Ureter (tissue), 1 donor: ENCODE results near the gene CYP4Z1. TPM values are rescaled to one million over a fixed set of nuclear protein-coding genes. Genes with fewer than 3 reads are reported as not detected.
"Not testable (repeated sequence)": the region's sequence is repeated elsewhere in the genome, so short reads cannot be mapped to it uniquely, and the experiment has no call there.

ENCODE experiments used
- DNase-seq: peaks from one replicate; pipeline ENCODE4 v3.0.0-alpha.2; 2020; ENCODE audit warnings: low spot score
- total RNA-seq: library from RNA; stranded (reverse); gene quantifications from one replicate; pipeline ENCODE4 v1.2.4, GENCODE V29; 2023
- donor health status: DM: yes; HTN: yes; CAD: no.

CYP4Z1 gene
- total RNA-seq, result 3.5 TPM

DNA sequence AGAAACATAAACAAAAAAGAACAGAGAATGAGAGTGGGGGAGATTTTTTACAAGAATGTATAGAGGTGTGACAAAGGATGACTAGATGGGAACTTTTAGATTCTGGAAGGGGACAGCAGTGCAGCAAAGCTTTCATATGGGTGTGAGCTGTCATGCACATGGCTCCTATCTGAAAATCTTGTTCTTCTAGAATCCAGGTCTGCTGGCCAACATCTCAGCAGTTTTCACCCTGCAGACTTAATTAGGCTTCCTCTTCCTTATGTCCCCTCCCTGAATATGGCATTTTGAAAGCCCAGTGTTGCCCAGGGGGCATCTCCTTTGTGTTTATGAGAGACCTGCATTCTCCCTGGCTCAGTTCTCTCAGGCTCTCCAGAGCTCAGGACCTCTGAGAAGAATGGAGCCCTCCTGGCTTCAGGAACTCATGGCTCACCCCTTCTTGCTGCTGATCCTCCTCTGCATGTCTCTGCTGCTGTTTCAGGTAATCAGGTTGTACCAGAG is at the start of gene CYP4Z1:
TSS of gene CYP4Z1 (plus strand) at position 135 of the 498 bp plus-strand sequence. CDS start at position 395, 260 bp downstream.
- DNase-seq, result no peak

- no peak for DNase-seq
Measured at GRCh38 chr1:47021070-47021469, 46.0 kb upstream of the CYP4Z1 start.

- no peak for DNase-seq
Measured at GRCh38 chr1:47023268-47024140, 43.5 kb upstream of the CYP4Z1 start, which contains the start of gene CYP4X1. Gene CYP4X1 (plus strand): TSS chr1:47023669. CDS start chr1:47023818, 149 bp downstream.

GRCh38 chr1:47024141-47024801 is 42.8 kb upstream of the CYP4Z1 start:
- no peak for DNase-seq

DNA sequence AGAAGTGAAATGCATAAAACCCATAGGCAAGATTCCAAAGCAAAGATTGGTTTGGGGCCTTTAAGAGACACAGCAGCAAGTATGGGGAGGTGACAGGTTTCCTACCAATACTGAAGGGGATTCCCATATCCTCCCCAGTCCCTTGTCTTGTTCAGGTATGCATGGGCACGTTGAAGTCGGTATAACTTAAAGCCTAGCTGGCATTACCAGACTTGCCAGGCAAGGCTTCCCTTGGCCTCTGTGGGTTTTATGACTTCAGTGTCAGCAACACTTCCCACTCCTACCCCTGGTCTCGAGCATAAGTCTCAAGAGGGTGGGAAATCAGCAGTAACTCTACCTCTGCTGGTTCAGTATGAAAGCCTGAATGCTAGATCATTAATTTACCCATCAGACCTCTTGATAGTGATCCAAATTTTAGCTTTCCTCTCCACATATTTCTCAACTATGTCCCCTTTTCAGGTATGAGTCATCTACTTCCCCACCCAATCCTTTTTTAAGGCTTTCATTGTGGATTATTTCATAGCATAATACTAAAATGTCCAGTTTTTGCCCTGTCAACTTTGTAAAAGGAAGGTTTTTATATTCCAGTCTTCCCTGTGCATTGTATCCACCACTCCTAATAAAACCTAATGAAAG is 36.7 kb upstream of the CYP4Z1 start:
- no peak for DNase-seq

GRCh38 chr1:47031059-47031458 is 36.0 kb upstream of the CYP4Z1 start:
- DNase-seq, result no peak

DNA sequence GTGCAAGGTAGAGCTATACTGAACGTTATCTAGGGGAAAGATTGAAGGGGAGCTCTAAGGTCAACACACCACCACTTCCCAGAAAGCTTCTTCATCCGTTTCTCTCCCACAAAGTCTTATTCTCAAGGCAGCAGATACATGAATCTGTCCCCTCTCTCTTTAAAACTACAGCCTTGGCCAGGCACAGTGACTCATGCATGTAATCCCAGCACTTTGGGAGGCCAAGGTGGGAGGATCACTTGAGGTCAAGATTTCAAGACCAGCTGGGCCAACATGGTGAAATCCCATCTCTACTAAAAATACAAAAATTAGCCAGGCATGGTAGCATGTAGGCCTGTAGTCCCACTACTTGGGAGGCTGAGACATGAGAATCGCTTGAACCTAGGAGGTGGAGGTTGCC is 35.4 kb upstream of the CYP4Z1 start:
- no peak for DNase-seq

DNA sequence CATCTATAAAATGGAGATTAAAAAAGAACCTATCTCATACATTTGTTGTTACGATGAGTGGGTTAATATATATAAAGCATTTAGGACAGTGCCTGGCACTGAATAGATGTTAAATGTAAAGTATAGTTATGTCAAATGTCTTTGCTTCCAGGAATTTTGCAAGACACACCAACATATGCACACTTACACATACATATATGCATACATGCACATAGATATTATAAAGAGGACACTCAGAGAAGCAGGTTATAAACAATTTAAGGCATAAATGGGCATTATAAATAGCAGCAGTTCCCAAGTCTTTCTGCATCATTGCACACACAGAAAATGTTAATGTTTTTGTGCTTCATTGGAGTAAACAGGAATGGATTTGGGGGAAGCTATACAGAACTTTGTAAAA is 30.3 kb upstream of the CYP4Z1 start:
- no peak for DNase-seq

DNA sequence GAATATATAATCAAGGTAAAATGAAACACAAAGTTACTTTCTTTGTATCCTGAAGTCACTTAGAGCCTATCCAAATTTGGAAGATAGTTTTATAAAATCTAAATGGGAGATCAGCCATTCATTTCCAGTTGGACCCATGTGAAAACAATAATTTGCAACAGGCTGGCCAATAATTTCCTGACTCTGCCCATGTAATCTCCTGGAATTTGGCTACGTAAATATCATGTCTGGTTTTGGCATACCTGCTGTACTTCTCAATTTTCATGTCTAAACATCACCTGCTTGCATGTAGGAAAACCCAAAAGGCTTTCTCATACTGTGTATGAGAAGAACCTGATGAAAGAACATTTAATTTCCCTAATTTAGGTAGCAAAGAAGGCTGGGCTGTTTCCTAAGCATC is 7.7 kb upstream of the CYP4Z1 start:
- DNase-seq, result no peak

GRCh38 chr1:47069080-47069479 is 2.0 kb downstream of the CYP4Z1 start:
- DNase-seq, result not testable (repeated sequence)

GRCh38 chr1:47069509-47069908 is 2.5 kb downstream of the CYP4Z1 start:
- DNase-seq, result not testable (repeated sequence)

DNA sequence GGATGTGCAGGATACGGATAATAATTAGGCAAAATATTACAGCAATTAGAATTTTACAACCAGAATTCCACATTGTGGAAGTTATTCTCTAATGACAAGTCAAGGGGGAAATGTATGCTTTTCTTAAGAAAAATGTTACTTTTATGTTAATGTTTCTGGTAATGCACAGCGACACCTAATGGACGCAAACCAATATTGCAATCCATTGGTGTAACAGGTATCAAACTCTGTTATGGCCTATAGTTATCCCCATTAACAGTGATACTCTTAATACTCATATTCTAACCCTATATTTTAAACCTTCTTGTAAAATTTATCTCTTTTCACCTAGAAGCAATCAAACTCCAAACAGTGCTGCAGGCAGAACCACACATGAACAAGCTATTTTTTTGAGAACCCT is 22.3 kb downstream of the CYP4Z1 start:
- not testable (repeated sequence) for DNase-seq

DNA sequence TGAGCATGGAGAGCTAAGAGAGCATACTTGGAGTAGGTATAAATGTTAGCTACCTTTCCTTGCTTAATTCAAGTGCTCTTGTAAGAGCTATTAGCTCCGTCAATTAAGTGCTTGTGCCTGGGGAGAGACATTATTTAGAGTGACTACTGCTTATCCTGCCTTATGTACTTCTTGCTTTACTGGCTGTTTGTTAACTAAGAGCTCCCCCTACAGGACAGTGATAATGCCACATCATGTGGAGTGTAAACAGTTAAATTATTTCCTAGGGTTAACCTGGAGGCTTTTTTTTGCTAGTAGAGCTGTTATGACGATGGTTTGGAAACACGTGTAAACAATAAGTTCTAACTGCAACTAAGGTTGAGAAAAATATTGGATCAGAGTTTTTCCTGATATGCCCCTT is 24.4 kb downstream of the CYP4Z1 start:
- not testable (repeated sequence) for DNase-seq

GRCh38 chr1:47104816-47105215 is 37.8 kb downstream of the CYP4Z1 start:
- no peak for DNase-seq

DNA sequence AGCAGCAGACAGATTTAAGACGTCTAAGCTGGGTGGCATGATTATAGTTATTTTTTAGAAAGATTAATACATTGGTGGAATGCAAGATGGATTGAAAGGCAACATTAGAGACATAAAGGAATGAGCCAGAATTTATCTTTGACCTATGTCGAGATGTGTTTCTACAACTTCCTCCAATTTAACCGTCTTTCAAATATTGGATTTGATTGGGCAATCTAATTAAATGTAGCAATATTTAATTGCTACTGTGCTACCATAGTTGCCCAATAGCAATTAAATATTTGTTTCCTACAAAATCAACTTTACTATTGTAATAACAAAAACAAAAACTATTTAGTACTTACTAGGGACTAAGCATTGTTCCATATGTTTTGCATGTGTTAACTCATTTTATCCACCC is 39.8 kb downstream of the CYP4Z1 start:
- no peak for DNase-seq

- DNase-seq, result peak; percentile 59
Measured at GRCh38 chr1:47107851-47108574, 41.0 kb downstream of the CYP4Z1 start.

GRCh38 chr1:47109482-47109881 is 42.5 kb downstream of the CYP4Z1 start:
- not testable (repeated sequence) for DNase-seq

DNA sequence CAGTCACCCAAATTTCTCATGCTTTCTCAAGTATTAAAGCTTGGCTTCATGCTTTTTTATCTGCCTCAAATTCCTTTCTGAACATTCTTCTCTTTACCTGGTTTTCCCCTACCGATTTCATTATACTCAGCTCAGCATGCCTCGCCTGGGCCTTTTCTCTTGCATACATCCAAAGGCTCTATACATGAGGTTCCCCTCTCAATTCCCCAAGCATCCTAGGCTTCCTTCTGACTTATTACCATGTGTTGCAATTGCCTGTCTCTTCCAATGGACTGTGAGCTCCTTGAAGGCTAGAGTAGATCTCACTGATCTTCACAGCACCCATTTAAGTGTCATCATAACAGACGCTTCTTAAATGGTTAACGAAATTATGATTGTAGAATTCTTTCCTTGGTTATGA is 46.1 kb downstream of the CYP4Z1 start:
- DNase-seq, result no peak

DNA sequence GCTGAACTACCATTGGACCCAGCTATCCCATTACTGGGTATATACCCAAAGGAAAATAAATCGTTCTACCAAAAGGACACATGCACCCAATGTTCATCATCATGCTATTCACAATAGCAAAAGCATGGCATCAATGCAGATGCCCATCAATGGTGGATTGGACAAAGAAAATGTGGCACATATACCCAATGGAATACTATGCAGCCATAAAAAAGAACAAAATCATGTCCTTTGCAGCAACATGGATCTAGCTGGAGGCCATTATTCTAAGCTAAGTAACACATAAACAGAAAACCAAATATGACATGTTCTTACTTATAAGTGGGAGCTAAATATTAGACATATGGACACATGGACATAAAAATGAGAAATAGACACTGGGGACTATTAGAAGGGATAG is 54.0 kb downstream of the CYP4Z1 start:
- not testable (repeated sequence) for DNase-seq

DNA sequence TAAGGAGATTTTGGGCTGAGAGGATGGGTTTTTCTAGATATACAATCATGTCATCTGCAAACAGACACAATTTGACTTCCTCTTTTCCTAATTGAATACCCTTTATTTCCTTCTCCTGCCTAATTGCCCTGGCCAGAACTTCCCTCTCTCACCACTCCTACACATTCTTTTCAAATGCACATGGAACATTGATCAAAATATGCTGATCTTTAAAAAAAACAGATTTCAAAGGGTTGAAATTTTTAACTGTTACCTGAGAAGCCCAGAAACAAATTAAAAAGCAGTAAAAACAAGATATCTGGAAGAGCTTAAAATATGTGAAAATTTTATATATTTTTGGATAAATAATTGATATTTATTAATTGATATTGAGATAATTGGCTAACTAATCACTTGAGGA is 57.8 kb downstream of the CYP4Z1 start:
- DNase-seq, result not testable (repeated sequence)

GRCh38 chr1:47126997-47127396 is 60.0 kb downstream of the CYP4Z1 start:
- not testable (repeated sequence) for DNase-seq

- DNase-seq, result no peak
Measured at GRCh38 chr1:47128221-47128620, 61.2 kb downstream of the CYP4Z1 start.
